ENCODE data around the gene ZCCHC24. TPM values are rescaled to one million over a fixed set of nuclear protein-coding genes. Genes with fewer than 3 reads are reported as not detected.

ZCCHC24 gene
- total and polyA plus RNA-seq, 10 donors = 4.9 to 34.1 (median 23.7) TPM

- no peaks in the 10 kb centered on the region for H3K9me3 ChIP-seq
- no peaks in the 10 kb centered on the region for H3K27me3 ChIP-seq (replicated peaks in 1 of 7)
- peaks cover 0 to 34% (median 17%) of the 10 kb centered on the region in 6 donors for H3K4me1 ChIP-seq
- H3K4me3 ChIP-seq = no peak overlapping the region
- H3K27ac ChIP-seq = no peak overlapping the region
- no peak for TF ChIP-seq POLR2AphosphoS5 (IDR thresholded peaks at IDR 0.05)
- no peak for TF ChIP-seq POLR2A (IDR thresholded peaks at IDR 0.05)
- no peak for TF ChIP-seq CTCF (IDR thresholded peaks at IDR 0.05 in 8 of 11, conservative IDR thresholded peaks at IDR 0.05 in 3 of 11)
- H3K36me3 ChIP-seq = peaks cover 0 to 7% (median 0%) of the 10 kb centered on the region in 6 donors
- DNase-seq = peak; percentile 30
- intact Hi-C loops (cut with DNase I; ENCODE audit: low total_unique reads) = no loop called here
- WGBS, 5 donors = 89 to 95% (median 92%) methylated on average over 7 of the region's 7 CpGs
These were observed 67.1 kb downstream of the ZCCHC24 start for GRCh38 chr10:79378383-79378646.

- peak; percentile 25 for DNase-seq
- Histone ChIP-seq H3K4me1 (peaks cover 0 to 34% (median 17%) of the 10 kb centered on the region in 6 donors), H3K27me3 (replicated peaks in 1 of 7) (no peaks in the 10 kb centered on the region), H3K27ac (no peak overlapping the region), H3K4me3 (no peak overlapping the region), H3K36me3 (peaks cover 0 to 7% (median 0%) of the 10 kb centered on the region in 6 donors), H3K9me3 (no peaks in the 10 kb centered on the region)
- WGBS, 5 donors = 92 to 95% (median 93%) methylated on average over 36 of the region's 36 CpGs
- no peak for TF ChIP-seq CTCF (IDR thresholded peaks at IDR 0.05 in 8 of 11, conservative IDR thresholded peaks at IDR 0.05 in 3 of 11)
- no peak for TF ChIP-seq POLR2AphosphoS5 (IDR thresholded peaks at IDR 0.05)
- no peak for TF ChIP-seq POLR2A (IDR thresholded peaks at IDR 0.05)
- intact Hi-C loops (cut with DNase I; ENCODE audit: low total_unique reads) = no loop called here
These were observed 67.7 kb downstream of the ZCCHC24 start for GRCh38 chr10:79377557-79378382.

- Histone ChIP-seq H3K4me3 (no peak overlapping the region), H3K4me1 (peaks cover 0 to 34% (median 17%) of the 10 kb centered on the region in 6 donors), H3K9me3 (no peaks in the 10 kb centered on the region), H3K36me3 (peaks cover 0 to 1% (median 0%) of the 10 kb centered on the region in 6 donors), H3K27me3 (replicated peaks in 1 of 7) (no peaks in the 10 kb centered on the region), H3K27ac (no peak overlapping the region)
- TF ChIP-seq CTCF (IDR thresholded peaks at IDR 0.05 in 8 of 11, conservative IDR thresholded peaks at IDR 0.05 in 3 of 11) (no peak), POLR2AphosphoS5 (IDR thresholded peaks at IDR 0.05) (no peak), POLR2A (IDR thresholded peaks at IDR 0.05) (no peak)
- WGBS, 5 donors = 88 to 95% (median 95%) methylated on average over 12 of the region's 12 CpGs
- peak; percentile 39 for DNase-seq
- intact Hi-C loops (cut with DNase I; ENCODE audit: low total_unique reads) = no loop called here
These were observed 68.5 kb downstream of the ZCCHC24 start for GRCh38 chr10:79376751-79377556.
